GM10266 (cell line): Measurements from ENCODE around the gene ZNF132.
A peak's percentile ranks its signal among the peaks of the same experiment; 100 is the strongest.

Source experiments
- DNase-seq: peaks from one replicate; pipeline ENCODE4 v3.0.0; 2012; ENCODE audit errors: extremely low spot score
- CTCF ChIP-seq: IDR thresholded peaks from 2 replicates; pipeline ENCODE4 v1.5.1; 2012; ENCODE audit warnings: mild to moderate bottlenecking, low read depth; ENCODE audit not compliant: control insufficient read depth, insufficient read depth; ENCODE audit errors: missing control alignments

ZNF132 gene

GRCh38 chr19:58387338-58388174, 52.4 kb downstream of the ZNF132 start:
- no peak for TF ChIP-seq CTCF
- no peak for DNase-seq

GRCh38 chr19:58386576-58387337, 53.2 kb downstream of the ZNF132 start, which contains the start of gene RPS5:
RPS5 (plus strand) TSS chr19:58387269; CDS start chr19:58388138, 869 bp downstream.
- no peak for TF ChIP-seq CTCF
- peak; percentile 99 for DNase-seq

GRCh38 chr19:58385891-58386575, 53.9 kb downstream of the ZNF132 start:
- no peak for DNase-seq
- TF ChIP-seq CTCF = no peak

- no peak for TF ChIP-seq CTCF
- DNase-seq = no peak
Measured at GRCh38 chr19:58385313-58385890, 54.6 kb downstream of the ZNF132 start.

GRCh38 chr19:58382997-58383603, 56.9 kb downstream of the ZNF132 start:
- DNase-seq = no peak
- TF ChIP-seq CTCF = no peak
